K562 treated with DMSO at 1 percent for 48 hours (cell line): ENCODE data around the gene SLC25A31. TPM values are rescaled to one million over a fixed set of nuclear protein-coding genes. Genes with fewer than 3 reads are reported as not detected.

Source experiments
- total RNA-seq: library from RNA; unstranded; fragments of 300-600 nt; gene quantifications from 2 replicates; pipeline ENCODE4 v1.2.3, GENCODE V29; 2022; ENCODE audit warnings: low replicate concordance; ENCODE audit errors: extremely low read depth

The SLC25A31 gene
- total RNA-seq, result not detected in 2 replicates

GRCh38 chr4:127730142-127730913, at the start of gene SLC25A31:
Gene SLC25A31 (plus strand): TSS chr4:127730400. CDS start chr4:127730546, 146 bp downstream.

GRCh38 chr4:127782275-127783025, 52.2 kb downstream of the SLC25A31 start, which contains the start of gene HSPA4L:
Gene HSPA4L (plus strand): TSS chr4:127782322. CDS start chr4:127782551, 229 bp downstream.

Other genes with a start within 250 kb of the SLC25A31 start
- gene INTU, start 97.4 kb upstream of the SLC25A31 start, total RNA-seq, result not detected in 2 replicates
- not detected in 2 replicates for gene HSPA4L, start 51.9 kb downstream of the SLC25A31 start, total RNA-seq
- not detected in 2 replicates for gene PLK4, start 150.5 kb downstream of the SLC25A31 start, total RNA-seq
- not detected in 2 replicates for gene MFSD8, start 234.8 kb downstream of the SLC25A31 start, total RNA-seq
- gene ABHD18, start 235.0 kb downstream of the SLC25A31 start, total RNA-seq, result not detected in 2 replicates